GM12878 (cell line): ENCODE measurements around the gene SYCN.

ENCODE experiments used
- BCLAF1 ChIP-seq: fragments of 450-650 bp; IDR thresholded peaks from 2 replicates; pipeline ENCODE4 v1.6.1; 2017; ENCODE audit warnings: antibody characterized with exemption, mild to moderate bottlenecking, moderate library complexity
- FOS ChIP-seq: IDR thresholded peaks from 3 replicates; pipeline ENCODE4 v1.6.1; 2011; ENCODE audit warnings: borderline replicate concordance; ENCODE audit not compliant: insufficient read length; ENCODE audit errors: extremely low read depth
- PML ChIP-seq: IDR thresholded peaks from 2 replicates; pipeline ENCODE4 v1.6.1; 2012; ENCODE audit warnings: low read length, inconsistent platforms
- POLR2A ChIP-seq: IDR thresholded peaks from 2 replicates; pipeline ENCODE4 v1.6.1; 2011; ENCODE audit warnings: low read depth, mild to moderate bottlenecking, low read length
- POLR2AphosphoS2 ChIP-seq: IDR thresholded peaks from 2 replicates; pipeline ENCODE4 v1.6.1; 2011; ENCODE audit warnings: low read depth, mild to moderate bottlenecking, low read length, improper control_type of control experiment, moderate library complexity
- TF ChIP-seq, protein P1 (sequence below), 3 experiments: IDR thresholded peaks in 2 of 3; conservative IDR thresholded peaks in 1 of 3; 2 replicates each; pipeline ENCODE4 v1.5.1; 2011; ENCODE audit warnings: low read depth in 3 of 3, low read length in 3 of 3, mild to moderate bottlenecking in 3 of 3, control low read depth in 2 of 3, moderate library complexity in 2 of 3, inconsistent platforms in 1 of 3, mixed read lengths in 1 of 3; ENCODE audit not compliant: control insufficient read depth in 2 of 3, insufficient read depth in 1 of 3; ENCODE audit errors: extremely low read depth in 1 of 3

DNA sequence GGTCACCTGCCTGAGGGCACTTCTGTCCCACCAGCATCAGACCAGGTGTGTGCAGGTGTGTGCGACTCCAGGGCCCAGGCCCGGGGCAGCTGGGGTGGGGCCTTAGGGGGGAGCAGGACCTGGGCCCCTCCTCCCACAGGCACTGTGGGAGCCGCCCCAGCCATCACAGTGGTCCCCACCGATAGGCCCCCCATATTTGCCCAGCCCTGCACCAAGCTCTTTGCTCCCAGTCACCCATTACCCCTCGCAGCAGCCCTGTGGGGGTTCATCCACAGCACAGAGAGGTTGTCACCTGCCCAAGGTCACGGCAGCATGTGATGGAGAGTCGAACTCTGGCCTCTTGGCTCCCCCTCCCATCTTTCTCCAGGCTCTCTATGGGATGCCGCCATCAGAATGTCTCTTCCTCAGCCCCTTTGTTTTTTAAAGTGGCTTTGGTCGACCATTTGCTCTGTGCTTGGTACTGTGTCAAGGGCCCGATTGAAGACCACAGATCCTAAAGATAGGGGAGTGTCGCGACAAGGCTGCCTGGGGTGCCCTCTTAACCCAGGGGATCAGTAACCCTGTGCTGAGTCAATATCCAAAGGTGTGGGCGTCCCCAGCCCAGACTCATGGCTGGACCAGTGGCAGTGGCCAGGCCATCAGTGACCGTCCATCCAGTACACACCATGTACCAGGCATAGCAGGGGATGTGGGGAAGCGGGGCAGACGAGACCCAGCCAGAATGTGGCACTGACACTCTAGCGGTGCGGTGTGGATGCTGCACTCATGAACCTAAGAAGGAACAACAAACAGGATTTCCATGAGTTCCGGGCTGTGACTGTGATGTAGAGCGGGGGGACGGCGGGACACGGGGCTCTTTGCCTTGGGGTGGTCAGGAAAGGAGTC, 35.6 kb downstream of the SYCN start:
- no peak for TF ChIP-seq FOS
- no peak for TF ChIP-seq POLR2A
- TF ChIP-seq BCLAF1: no peak
- TF ChIP-seq, protein P1, sequence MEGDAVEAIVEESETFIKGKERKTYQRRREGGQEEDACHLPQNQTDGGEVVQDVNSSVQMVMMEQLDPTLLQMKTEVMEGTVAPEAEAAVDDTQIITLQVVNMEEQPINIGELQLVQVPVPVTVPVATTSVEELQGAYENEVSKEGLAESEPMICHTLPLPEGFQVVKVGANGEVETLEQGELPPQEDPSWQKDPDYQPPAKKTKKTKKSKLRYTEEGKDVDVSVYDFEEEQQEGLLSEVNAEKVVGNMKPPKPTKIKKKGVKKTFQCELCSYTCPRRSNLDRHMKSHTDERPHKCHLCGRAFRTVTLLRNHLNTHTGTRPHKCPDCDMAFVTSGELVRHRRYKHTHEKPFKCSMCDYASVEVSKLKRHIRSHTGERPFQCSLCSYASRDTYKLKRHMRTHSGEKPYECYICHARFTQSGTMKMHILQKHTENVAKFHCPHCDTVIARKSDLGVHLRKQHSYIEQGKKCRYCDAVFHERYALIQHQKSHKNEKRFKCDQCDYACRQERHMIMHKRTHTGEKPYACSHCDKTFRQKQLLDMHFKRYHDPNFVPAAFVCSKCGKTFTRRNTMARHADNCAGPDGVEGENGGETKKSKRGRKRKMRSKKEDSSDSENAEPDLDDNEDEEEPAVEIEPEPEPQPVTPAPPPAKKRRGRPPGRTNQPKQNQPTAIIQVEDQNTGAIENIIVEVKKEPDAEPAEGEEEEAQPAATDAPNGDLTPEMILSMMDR (IDR thresholded peaks at IDR 0.05 in 2 of 3, conservative IDR thresholded peaks at IDR 0.05 in 1 of 3; ENCODE audit: control insufficient read depth in 2 of 3, extremely low read depth in 1 of 3, insufficient read depth in 1 of 3, low read depth in 3 of 3, low read length in 3 of 3): no peak
- TF ChIP-seq PML: no peak
- no peak for TF ChIP-seq POLR2AphosphoS2
